Umbilical cord (tissue), 2 donors: Measurements from ENCODE around the gene PGF. TPM values are rescaled to one million over a fixed set of nuclear protein-coding genes. Genes with fewer than 3 reads are reported as not detected.

ENCODE experiments used
- DNase-seq: peaks from one replicate; pipeline ENCODE4 v3.0.0-alpha.2; 2015; ENCODE audit warnings: low spot score
- total RNA-seq: library from RNA; depleted of rRNA; stranded (reverse); fragments of >200 nt; gene quantifications from one replicate; pipeline ENCODE4 v1.2.3, GENCODE V29; 2014; ENCODE audit warnings: low replicate concordance; ENCODE audit not compliant: insufficient read depth

PGF gene
- total RNA-seq, 1 donor from 2014 or later, result 9.4 TPM

DNA sequence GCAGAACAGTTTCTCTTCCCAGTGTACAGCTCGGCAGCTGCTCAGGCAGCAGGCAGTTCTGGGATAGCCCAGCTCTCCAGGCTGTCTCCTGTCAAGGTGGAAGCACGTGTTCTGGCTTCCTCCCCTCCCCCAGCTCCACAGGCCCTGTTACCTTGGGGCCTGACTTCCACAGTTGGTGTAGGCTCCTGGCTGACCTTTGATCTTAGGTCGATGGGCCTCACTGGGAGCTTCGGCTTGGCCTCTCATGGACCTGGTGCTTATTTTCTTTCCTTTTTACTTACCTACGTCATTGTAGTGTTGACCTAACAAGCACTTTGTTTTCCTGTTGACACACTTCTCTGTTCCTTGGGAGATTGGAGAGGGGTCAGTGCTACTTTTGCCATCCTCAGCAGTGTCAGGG, 56.7 kb downstream of the PGF start:
- no peak for DNase-seq

DNA sequence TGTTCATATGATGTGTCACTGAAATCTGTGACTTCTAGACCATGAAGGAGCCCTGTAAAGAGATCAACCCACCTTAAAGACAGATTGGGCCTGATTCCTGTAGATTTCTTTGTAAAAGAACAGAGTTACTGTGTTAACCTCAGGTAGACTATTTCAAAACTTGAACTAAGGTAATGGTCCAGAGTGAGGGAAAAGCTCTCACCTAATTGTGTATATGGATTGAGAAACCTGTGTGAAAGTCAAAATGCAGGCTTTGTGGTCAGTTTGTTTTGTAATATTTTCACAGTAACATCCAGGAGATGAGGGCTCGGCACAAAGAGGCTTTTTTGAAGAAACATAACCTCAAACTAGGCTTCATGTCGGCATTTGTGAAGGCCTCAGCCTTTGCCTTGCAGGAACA, 57.3 kb downstream of the PGF start:
- DNase-seq, result no peak

DNA sequence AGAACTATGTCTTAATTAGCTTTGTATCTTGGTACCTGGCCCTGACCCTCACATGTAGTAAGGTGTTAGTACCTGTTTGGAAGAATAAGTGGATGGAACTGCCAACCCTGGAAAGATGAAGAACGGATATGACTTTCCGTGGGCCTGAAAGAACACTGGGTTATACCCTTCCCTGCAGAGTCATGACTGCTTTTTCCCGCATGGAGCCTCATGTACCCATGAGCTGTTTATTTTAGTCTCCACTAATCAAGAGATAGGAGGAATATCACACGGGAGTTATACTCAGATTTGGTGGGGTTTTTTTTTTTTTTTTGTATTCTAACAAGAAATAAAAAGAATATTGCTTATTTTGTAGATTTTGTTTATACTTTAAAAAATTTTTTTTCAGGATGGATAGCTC, 57.8 kb downstream of the PGF start:
- no peak for DNase-seq

DNA sequence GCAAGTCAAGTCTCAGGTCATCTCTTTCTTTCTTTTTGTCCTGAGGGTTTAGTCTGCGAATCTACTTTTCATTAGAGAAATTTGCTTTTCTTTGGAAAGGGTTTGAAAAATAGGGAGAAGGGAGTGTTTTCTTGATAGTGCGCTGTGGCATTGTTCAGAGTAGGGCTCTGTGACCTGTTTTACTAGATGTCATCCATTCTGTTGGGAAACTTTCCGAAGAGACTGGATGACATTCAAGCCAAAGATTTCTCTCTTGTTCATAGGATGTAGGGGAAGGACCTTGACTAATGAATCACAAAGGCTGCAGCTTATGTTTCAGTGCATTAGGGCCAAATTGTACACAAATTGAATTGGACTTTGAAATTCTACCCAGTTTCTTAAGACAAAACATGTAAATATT, 59.0 kb downstream of the PGF start:
- no peak for DNase-seq

DNA sequence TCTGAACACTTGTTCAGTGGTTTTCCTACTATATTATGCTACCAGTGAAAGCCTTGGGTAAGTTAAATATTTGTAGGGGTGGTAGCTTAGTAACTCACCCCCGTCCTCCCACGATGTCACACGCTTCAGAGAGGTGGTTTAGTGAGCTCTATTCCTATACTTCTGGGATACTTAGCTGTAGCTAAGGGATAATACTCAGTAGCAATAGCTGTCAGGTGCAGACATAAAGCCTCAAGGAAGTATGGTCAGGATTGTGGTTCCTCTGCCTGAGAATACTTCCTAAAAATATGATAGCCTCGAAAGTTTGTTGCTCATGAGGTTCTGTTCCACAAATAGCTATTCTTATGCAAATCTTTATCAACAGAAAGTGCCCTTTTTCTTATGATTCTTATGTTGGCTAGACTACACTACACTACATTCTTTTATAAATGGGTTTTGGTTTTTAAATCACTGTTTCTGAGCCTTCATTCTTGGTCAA, 61.7 kb downstream of the PGF start:
- no peak for DNase-seq

DNA sequence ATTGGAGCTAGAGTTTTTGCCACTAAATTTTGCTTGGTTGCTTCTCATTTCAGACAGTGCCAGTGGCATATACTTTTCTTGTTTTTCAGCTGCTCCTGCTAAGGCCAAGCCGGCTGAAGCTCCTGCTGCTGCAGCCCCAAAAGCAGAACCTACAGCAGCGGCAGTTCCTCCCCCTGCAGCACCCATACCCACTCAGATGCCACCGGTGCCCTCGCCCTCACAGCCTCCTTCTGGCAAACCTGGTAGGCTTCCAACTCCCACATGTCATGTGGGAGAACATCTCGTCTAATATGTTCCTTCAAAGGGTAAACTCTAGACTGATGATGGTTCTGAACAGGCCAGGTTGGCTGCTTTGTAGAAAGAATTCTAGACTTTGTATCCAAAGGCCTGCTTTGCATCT, 62.7 kb downstream of the PGF start:
- no peak for DNase-seq

DNA sequence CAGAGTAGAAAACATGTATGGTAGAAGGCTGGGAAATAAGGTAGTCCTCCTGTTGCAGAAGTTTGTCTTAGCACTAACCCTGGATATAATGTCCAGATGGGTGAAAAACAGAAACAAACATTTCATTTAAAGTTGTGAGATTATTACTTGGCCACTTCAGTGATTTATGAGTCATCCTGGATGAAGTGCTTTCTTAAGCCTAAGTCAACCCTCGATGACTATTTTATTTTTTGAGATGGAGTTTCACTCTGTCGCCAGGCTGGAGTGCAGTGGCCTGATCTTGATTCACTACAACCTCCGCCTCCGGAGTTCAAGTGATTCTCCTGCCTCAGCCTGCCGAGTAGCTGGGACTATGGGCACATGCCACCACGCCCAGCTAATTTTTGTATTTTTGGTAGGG, 63.5 kb downstream of the PGF start:
- no peak for DNase-seq

Other genes with a start within 250 kb of the PGF start
- gene AREL1, start 242.5 kb downstream of the PGF start, total RNA-seq, result 13.2 TPM
- gene FCF1, start 242.5 kb downstream of the PGF start, total RNA-seq, result 15.4 TPM
- gene YLPM1, start 192.3 kb downstream of the PGF start, total RNA-seq, result 51.5 TPM
- 0.72 TPM for gene PROX2, start 79.5 kb downstream of the PGF start, total RNA-seq
- 55.4 TPM for gene DLST, start 73.7 kb downstream of the PGF start, total RNA-seq
- 21.4 TPM for gene RPS6KL1, start 32.3 kb downstream of the PGF start, total RNA-seq
- 30.1 TPM for gene EIF2B2, start 47.3 kb upstream of the PGF start, total RNA-seq
- 55.6 TPM for gene MLH3, start 95.9 kb upstream of the PGF start, total RNA-seq
- 14.2 TPM for gene ACYP1, start 108.4 kb upstream of the PGF start, total RNA-seq
- gene ZC2HC1C, start 114.0 kb upstream of the PGF start, total RNA-seq, result 0.48 TPM
- 61.9 TPM for gene NEK9, start 171.5 kb upstream of the PGF start, total RNA-seq
- gene TMED10, start 221.0 kb upstream of the PGF start, total RNA-seq, result 179 TPM